Mucosa of gallbladder (tissue), 1 donor: ENCODE results near the gene SOHLH1. TPM values are rescaled to one million over a fixed set of nuclear protein-coding genes. Genes with fewer than 3 reads are reported as not detected.

ENCODE experiments used
- DNase-seq: peaks from one replicate; pipeline ENCODE4 v3.0.0-alpha.2; 2020; ENCODE audit warnings: low spot score
- total RNA-seq: library from RNA; stranded (reverse); gene quantifications from one replicate; pipeline ENCODE4 v1.2.1, GENCODE V29; 2021
- donor health status: DM: no; HTN: no; CAD: no.

Gene SOHLH1
- total RNA-seq, 1 donor from 2014 or later: not detected

- DNase-seq: no peak
These were observed 30.2 kb upstream of the SOHLH1 start for GRCh38 chr9:135729480-135729879.

DNA sequence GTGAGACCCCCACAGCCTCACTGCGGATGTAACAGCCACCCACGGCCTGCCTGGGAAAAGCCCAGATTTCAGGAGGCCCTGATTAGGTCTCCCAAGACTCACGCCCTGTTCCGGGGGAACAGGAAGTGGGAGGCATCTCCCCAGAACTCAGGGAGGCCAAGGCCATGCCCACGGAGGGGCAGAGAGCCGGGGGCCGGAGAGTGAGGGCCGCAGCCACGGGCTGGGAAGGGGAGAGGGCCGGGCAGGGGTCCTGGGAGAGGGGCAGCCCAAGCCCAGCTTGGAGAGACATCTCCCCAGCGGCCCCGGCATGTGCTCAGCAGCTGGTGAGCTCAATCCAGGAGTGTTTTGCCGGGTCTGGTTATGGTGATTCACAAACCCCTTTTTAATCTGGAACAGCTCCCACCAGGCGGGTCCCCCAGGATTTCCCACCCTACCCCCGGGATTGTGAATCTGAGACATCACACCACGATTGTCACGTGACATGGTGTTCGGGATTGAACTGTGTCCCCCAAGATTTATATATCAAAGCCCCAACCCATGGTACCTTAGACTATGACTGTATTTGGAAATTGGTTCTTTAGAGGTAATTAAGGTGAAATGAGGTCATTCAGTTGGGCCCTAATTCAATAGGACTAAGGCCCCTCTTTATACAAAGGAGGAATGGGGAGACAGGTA lies 29.3 kb upstream of the SOHLH1 start:
- DNase-seq: no peak

DNA sequence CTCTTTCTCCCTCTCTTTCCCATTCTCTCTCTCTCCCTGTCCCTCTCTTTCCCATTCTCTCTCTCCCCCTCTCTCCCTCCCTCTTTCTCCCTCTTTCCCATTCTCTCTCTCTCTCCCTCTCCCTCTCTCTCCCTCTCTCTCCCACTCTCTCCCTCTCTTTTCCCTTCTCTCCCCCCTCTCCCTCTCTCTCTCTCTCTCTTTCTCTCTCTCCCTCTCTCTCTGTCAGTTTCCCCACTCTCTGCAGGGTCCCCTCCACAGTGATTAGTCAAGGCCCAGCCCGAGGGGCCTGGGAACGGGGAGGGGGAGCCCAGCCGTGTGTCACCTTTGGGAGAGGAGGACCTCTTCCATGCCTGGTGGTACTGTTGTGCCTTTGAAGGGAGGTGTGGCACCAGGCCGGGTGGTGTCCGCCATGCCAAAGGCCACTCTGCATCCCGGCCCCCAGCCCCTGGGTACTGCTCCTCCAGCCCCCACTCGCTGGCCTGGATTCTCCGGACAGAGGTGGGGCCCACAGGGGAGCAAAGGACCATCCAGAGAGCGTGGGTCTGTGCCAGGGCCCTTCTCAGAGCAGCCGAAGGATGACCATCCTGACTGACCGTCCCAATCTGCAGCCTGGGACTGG lies 28.1 kb upstream of the SOHLH1 start:
- DNase-seq: no peak

GRCh38 chr9:135726138-135726853 lies 27.0 kb upstream of the SOHLH1 start:
- no peak for DNase-seq

GRCh38 chr9:135724186-135724787 lies 25.0 kb upstream of the SOHLH1 start:
- DNase-seq: no peak

GRCh38 chr9:135722365-135722764 lies 23.1 kb upstream of the SOHLH1 start:
- DNase-seq: no peak

DNA sequence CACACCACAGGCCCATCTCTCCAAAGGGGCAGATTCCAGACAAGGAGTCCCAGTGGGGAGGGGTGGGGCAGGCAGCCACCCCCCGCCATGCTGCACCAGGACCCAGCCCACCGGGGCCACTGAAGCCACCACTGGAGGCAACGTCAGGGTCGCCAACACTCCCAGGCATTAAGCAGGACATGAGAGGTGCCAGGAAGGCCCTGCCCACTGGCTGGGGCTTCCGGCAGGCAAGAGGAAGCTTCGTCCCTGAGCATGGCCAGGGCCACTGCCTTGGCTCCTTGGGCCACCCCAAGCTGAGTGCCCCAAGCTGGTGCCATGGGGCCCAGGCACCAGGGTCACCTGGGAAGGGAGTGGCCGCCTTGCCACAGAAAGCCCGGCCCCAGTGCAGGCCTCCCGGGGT lies 20.2 kb upstream of the SOHLH1 start:
- no peak for DNase-seq

DNA sequence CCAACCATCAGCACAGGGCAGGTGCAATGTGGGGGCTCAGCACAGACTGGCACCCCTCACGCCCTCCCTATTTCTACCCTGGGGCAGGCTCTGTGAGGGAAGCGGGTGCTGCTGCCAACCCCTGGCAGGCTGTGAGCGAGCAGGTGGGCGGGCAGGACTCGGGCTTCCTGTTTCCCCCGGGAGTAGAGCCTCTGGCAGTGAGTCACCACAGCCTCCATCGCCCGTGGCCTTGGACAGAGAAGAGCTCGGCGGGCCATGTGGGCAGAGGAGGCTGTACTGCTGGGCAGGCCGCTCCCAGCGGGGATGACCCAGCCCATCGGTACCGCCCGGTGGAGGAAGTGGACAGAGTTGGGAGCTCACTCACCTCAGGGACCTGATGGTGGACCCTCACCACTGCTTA lies 19.3 kb upstream of the SOHLH1 start:
- no peak for DNase-seq

DNA sequence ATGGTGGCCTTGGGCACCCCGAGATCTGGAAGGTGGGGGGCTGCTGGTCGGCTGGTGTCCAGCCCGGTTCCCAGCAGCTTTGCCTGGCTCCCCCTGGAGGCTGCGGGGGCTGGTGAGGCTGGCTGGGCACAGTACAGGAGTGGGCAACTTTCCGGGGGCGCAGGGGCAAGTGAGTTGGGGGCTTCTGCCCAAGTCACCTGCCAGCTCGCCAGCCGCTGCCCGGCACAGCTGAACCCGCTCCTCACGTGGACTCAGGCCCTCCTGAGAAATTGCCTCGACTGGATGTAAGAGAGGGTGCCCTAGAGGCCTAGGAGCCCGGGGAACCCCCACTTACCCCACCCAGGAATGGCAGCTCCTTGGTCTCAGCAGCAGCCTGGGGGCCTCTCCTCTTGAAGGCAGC lies 18.1 kb upstream of the SOHLH1 start:
- no peak for DNase-seq

GRCh38 chr9:135716045-135716444 lies 16.8 kb upstream of the SOHLH1 start:
- DNase-seq: no peak

DNA sequence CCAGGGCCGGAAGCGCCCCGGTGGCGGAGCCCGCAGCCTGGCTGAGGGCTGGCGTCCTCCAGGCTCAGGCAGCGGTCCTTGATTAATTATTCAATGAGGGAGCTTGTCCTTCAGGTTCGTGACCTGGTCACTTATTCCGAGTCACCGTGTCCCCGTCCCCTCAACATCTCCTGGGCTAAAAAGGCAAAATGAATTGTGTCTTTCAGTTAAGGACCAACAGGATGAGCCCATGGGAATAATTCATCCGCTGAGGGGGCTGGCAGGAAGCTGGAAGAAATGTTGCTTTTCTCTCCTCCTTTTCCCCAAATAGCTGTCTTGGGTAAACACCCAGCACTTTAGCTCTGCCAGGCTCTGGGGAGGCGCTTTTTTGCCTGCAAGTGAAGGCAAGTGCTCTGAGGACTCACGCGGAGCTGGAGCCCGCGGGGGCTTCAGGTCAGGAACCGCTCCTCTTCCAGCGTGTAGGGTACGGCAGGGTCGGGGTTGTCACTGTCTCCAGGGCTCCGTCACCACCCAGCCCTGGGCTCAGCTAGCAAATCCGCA lies 15.8 kb upstream of the SOHLH1 start:
- DNase-seq: no peak

GRCh38 chr9:135714242-135715055 lies 15.2 kb upstream of the SOHLH1 start:
- no peak for DNase-seq

GRCh38 chr9:135712613-135713295 lies 13.5 kb upstream of the SOHLH1 start:
- no peak for DNase-seq

DNA sequence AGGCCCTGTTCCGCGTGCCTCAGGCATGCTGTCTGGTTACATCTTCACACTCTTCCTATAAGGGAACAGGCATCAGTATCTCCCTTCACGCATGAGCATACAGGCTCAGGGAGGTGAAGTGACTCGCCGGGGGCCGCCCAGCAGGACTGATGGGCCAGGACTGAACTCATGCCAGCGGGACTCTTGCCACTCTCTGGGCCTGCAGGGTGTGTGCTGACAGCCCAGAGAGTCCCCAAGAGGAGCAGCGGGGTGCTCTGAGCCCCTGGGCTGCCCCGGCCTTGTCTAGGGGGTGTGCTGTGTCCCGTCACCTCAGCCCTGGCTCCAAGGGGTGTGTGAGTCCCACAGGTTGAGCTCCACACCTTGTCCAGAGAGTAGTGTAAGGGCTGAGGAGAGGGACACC lies 12.6 kb upstream of the SOHLH1 start:
- no peak for DNase-seq

DNA sequence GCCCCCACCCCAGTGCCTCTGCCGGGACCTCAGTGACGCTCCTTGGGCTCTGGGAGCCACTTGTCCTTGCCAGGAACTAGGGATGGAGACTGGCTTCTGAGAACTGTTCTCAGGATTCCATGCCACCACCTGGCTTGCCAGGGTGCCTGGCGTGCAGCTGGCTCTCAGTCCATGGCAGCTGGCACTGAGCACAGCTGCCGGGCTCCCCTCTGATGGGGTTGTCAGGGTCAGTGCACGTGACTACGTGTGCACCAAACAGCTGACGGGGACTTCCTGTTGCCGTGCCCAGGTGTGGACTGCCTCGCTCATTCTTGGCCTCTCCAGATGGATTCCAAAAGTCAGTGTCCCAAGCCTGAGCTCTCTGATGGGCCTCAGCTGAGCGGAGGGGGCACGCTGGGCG lies 12.1 kb upstream of the SOHLH1 start:
- no peak for DNase-seq

- DNase-seq: no peak
These were observed 8.9 kb upstream of the SOHLH1 start for GRCh38 chr9:135708164-135708563.

DNA sequence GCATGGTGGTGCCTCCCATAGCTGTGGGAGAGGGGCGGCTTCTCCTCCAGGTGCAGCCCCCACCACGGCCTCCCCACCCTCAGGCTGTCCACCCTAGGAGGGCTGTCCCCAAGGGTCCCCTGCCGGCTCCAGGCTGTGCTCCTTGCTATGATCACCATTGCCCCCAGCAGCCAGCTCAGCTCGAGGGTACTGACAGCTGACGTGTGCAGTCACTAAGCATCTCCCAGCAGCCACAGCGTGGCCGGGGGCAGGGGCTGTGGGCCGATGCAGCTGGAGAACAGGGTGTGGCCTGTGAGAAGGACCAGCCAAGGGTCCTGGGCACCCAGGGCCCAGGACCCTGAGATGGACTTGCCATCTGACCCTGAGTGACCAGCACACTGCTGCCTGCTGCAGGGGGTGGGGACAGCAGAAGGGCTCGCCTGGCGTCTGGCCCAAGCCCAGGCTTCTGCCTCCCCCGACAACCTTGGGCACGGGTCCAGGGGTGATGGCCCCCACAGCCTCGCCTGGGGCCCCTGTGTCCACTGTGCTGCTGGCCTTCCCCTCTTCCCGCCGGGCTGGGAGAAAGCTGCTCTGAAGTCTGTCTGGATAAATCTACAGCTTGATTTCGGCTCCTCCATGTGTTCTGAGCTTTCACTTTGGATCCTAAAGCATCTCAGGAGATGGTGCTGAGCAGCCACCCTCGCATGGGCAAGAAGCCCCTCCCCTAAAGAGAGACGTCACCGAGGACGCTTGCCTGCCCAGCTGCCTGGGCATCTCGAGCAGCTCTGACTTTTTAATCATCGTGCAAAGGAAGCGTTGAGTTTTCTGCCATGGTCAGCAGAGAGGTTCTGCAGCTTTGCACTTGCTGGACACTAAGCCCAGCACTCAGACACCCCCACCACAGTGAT lies 8.2 kb upstream of the SOHLH1 start:
- no peak for DNase-seq

- no peak for DNase-seq
These were observed 7.0 kb upstream of the SOHLH1 start for GRCh38 chr9:135706288-135706687.

DNA sequence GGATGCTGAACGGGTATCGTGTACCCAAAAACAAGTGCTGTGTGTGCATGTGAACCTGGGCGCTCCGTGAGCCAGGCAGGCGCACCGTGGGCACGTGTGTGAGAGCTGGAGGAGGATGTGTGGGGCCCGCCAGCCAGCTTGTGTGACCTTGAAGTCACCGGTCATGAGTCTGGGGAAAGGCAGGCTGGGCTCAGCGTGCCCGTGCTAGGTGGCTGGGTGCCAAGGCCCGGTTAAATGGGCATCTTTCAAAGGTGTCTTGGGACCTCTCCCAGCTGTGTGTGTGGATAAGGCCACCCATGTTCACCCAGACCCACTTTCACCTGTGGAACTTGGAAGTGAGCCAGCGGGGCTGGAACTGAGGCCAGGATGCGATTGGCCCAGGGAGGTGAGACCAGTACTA lies 6.1 kb upstream of the SOHLH1 start:
- DNase-seq: no peak

DNA sequence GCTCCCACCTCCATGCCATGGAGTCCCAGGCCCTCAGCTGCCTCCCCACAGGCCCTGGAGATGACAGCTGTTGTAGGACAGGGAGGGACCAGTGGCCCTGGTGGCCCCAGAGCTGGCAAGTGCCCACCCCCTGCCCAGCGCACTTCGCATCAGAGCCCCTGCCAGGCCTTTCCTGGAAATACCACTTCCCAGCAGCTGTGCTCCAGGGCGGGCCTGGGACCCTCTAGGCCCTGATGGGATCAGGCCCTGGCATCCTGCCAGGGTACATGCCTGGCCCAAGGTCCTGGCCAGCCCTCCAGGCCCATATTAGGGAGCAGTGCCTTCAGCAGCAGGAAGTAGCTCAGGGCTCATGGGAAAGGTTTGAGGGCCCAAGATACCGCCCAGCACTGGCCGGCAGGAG lies 5.2 kb upstream of the SOHLH1 start:
- no peak for DNase-seq
